ENCODE results near the gene KRT81.

DNA sequence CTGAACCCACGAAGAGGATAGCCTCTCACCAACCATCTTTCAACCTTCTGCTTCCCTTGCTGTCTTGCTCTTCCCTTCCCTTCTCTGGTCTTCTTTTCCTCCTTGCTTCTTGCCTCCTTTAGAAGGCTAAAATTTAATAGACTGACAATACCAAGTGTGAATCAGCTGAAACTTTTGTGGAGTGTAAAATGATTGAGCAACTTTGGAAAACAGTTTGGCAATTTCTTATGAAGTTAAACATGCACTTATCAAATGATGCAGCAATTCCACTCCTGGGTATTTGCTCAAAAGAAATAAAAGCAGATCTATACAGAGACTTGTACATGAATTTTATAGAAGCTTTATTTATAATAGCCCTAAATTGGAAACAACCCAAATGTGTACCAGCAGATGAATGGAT lies 20.2 kb downstream of the KRT81 start:
- TF ChIP-seq, protein P1, sequence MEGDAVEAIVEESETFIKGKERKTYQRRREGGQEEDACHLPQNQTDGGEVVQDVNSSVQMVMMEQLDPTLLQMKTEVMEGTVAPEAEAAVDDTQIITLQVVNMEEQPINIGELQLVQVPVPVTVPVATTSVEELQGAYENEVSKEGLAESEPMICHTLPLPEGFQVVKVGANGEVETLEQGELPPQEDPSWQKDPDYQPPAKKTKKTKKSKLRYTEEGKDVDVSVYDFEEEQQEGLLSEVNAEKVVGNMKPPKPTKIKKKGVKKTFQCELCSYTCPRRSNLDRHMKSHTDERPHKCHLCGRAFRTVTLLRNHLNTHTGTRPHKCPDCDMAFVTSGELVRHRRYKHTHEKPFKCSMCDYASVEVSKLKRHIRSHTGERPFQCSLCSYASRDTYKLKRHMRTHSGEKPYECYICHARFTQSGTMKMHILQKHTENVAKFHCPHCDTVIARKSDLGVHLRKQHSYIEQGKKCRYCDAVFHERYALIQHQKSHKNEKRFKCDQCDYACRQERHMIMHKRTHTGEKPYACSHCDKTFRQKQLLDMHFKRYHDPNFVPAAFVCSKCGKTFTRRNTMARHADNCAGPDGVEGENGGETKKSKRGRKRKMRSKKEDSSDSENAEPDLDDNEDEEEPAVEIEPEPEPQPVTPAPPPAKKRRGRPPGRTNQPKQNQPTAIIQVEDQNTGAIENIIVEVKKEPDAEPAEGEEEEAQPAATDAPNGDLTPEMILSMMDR (IDR thresholded peaks at IDR 0.05 in 4 of 5, conservative IDR thresholded peaks at IDR 0.05 in 1 of 5): no peak
- TF ChIP-seq POLR2A (IDR thresholded peaks at IDR 0.05): no peak
